ENCODE data around the gene SIX3. TPM values are rescaled to one million over a fixed set of nuclear protein-coding genes. Genes with fewer than 3 reads are reported as not detected.
A peak's percentile ranks its signal among the peaks of the same experiment; 100 is the strongest.

The SIX3 gene
- total RNA-seq, 1 experiment from 2014 or later = 13.2 TPM

GRCh38 chr2:44934038-44934982 lies 7.2 kb upstream of the SIX3 start:
- H3K36me3 Mint-ChIP-seq = no peaks in the 10 kb centered on the region
- no peaks in the 10 kb centered on the region for H3K9me3 Mint-ChIP-seq
- DNase-seq (ENCODE audit: low spot score) (peak; percentile 60), ATAC-seq (peak; percentile 0)
- H3K4me1 Mint-ChIP-seq = peaks cover 51% of the 10 kb centered on the region
- TF ChIP-seq NR3C1 (CRISPR knock-in tag; conservative IDR thresholded peaks at IDR 0.05; ENCODE audit: low read depth) (no peak), MLX (CRISPR knock-in tag; IDR thresholded peaks at IDR 0.05) (no peak), ZNF219 (CRISPR knock-in tag; IDR thresholded peaks at IDR 0.05; ENCODE audit: borderline replicate concordance) (no peak), NR2C2 (CRISPR knock-in tag; IDR thresholded peaks at IDR 0.05) (no peak), SMAD4 (CRISPR knock-in tag; IDR thresholded peaks at IDR 0.05) (no peak), ZNF512 (CRISPR knock-in tag; IDR thresholded peaks at IDR 0.05; ENCODE audit: borderline replicate concordance) (no peak), ESRRA (CRISPR knock-in tag; IDR thresholded peaks at IDR 0.05; ENCODE audit: borderline replicate concordance) (no peak), HMGA2 (CRISPR knock-in tag; IDR thresholded peaks at IDR 0.05) (no peak), ATF1 (CRISPR knock-in tag; IDR thresholded peaks at IDR 0.05) (no peak), ATF2 (CRISPR knock-in tag; IDR thresholded peaks at IDR 0.05; ENCODE audit: borderline replicate concordance, low read depth) (no peak), MXD4 (CRISPR knock-in tag; IDR thresholded peaks at IDR 0.05; ENCODE audit: borderline replicate concordance) (no peak), TEAD4 (CRISPR knock-in tag; IDR thresholded peaks at IDR 0.05) (no peak), CBFB (CRISPR knock-in tag; IDR thresholded peaks at IDR 0.05; ENCODE audit: low read depth) (no peak), ATF6 (CRISPR knock-in tag; IDR thresholded peaks at IDR 0.05) (no peak), ZNF396 (CRISPR knock-in tag; IDR thresholded peaks at IDR 0.05; ENCODE audit: borderline replicate concordance) (no peak), E2F4 (CRISPR knock-in tag; IDR thresholded peaks at IDR 0.05; ENCODE audit: borderline replicate concordance, low read depth) (no peak), ETV6 (CRISPR knock-in tag; IDR thresholded peaks at IDR 0.05) (no peak), NFE2L1 (CRISPR knock-in tag; IDR thresholded peaks at IDR 0.05) (no peak)
- no peak overlapping the region for H3K27ac Mint-ChIP-seq
- H3K4me3 Mint-ChIP-seq = peak overlapping the region; percentile 77
- H3K27me3 Mint-ChIP-seq (ENCODE audit: low read depth) = peaks cover 93% of the 10 kb centered on the region
- ChIA-PET POLR2A (interaction anchor here (0.7 to 1.4 kb wide), 2 partner anchors 9 to 131 kb away, joined by 3 to 5 read pairs; no protein-coding TSS in a partner anchor), CTCF (interaction anchor here (0.6 to 3.0 kb wide), 8 partner anchors 15 to 262 kb away, joined by 3 to 14 read pairs (median 4); no protein-coding TSS in a partner anchor)
